Neural cell (in vitro differentiated cells): ENCODE data around the gene SLCO4A1.

Source experiments
- EP300 ChIP-seq: fragments of 450-650 bp; conservative IDR thresholded peaks from 2 replicates; pipeline ENCODE4 v1.6.1; 2014; ENCODE audit warnings: antibody characterized with exemption, mild to moderate bottlenecking, moderate library complexity; ENCODE audit not compliant: poor library complexity, severe bottlenecking
- MXI1 ChIP-seq: fragments of 450-650 bp; conservative IDR thresholded peaks from 2 replicates; pipeline ENCODE4 v1.6.1; 2014; ENCODE audit warnings: antibody characterized with exemption, mild to moderate bottlenecking; ENCODE audit not compliant: poor library complexity, severe bottlenecking
- POLR2AphosphoS5 ChIP-seq: IDR thresholded peaks from 2 replicates; pipeline ENCODE4 v1.6.1; 2012
- RAD21 ChIP-seq: fragments of 450-650 bp; conservative IDR thresholded peaks from 2 replicates; pipeline ENCODE4 v1.6.1; 2014; ENCODE audit warnings: antibody characterized with exemption, mild to moderate bottlenecking, moderate library complexity
- SMC3 ChIP-seq: fragments of 450-650 bp; conservative IDR thresholded peaks from 2 replicates; pipeline ENCODE4 v1.6.1; 2014; ENCODE audit warnings: antibody characterized with exemption, mild to moderate bottlenecking, moderate library complexity; ENCODE audit not compliant: poor library complexity
- TAF1 ChIP-seq: IDR thresholded peaks from 2 replicates; pipeline ENCODE4 v1.6.1; 2012; ENCODE audit warnings: low read depth
- TF ChIP-seq, protein P1 (sequence below): fragments of 450-650 bp; IDR thresholded peaks from 2 replicates; pipeline ENCODE4 v1.5.1; 2014; ENCODE audit warnings: antibody characterized with exemption, mild to moderate bottlenecking, moderate library complexity; ENCODE audit not compliant: poor library complexity, severe bottlenecking
- TF ChIP-seq, protein P2 (sequence below): IDR thresholded peaks from 2 replicates; pipeline ENCODE4 v1.6.1; 2012; ENCODE audit warnings: borderline replicate concordance

- TF ChIP-seq, protein P1, sequence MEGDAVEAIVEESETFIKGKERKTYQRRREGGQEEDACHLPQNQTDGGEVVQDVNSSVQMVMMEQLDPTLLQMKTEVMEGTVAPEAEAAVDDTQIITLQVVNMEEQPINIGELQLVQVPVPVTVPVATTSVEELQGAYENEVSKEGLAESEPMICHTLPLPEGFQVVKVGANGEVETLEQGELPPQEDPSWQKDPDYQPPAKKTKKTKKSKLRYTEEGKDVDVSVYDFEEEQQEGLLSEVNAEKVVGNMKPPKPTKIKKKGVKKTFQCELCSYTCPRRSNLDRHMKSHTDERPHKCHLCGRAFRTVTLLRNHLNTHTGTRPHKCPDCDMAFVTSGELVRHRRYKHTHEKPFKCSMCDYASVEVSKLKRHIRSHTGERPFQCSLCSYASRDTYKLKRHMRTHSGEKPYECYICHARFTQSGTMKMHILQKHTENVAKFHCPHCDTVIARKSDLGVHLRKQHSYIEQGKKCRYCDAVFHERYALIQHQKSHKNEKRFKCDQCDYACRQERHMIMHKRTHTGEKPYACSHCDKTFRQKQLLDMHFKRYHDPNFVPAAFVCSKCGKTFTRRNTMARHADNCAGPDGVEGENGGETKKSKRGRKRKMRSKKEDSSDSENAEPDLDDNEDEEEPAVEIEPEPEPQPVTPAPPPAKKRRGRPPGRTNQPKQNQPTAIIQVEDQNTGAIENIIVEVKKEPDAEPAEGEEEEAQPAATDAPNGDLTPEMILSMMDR: no peak
- TF ChIP-seq POLR2AphosphoS5 (no peak), RAD21 (no peak), EP300 (no peak), TAF1 (no peak), MXI1 (no peak), SMC3 (no peak)
- TF ChIP-seq, protein P2, sequence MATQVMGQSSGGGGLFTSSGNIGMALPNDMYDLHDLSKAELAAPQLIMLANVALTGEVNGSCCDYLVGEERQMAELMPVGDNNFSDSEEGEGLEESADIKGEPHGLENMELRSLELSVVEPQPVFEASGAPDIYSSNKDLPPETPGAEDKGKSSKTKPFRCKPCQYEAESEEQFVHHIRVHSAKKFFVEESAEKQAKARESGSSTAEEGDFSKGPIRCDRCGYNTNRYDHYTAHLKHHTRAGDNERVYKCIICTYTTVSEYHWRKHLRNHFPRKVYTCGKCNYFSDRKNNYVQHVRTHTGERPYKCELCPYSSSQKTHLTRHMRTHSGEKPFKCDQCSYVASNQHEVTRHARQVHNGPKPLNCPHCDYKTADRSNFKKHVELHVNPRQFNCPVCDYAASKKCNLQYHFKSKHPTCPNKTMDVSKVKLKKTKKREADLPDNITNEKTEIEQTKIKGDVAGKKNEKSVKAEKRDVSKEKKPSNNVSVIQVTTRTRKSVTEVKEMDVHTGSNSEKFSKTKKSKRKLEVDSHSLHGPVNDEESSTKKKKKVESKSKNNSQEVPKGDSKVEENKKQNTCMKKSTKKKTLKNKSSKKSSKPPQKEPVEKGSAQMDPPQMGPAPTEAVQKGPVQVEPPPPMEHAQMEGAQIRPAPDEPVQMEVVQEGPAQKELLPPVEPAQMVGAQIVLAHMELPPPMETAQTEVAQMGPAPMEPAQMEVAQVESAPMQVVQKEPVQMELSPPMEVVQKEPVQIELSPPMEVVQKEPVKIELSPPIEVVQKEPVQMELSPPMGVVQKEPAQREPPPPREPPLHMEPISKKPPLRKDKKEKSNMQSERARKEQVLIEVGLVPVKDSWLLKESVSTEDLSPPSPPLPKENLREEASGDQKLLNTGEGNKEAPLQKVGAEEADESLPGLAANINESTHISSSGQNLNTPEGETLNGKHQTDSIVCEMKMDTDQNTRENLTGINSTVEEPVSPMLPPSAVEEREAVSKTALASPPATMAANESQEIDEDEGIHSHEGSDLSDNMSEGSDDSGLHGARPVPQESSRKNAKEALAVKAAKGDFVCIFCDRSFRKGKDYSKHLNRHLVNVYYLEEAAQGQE: no peak
Observed at GRCh38 chr20:62657589-62657942, 15.3 kb downstream of the SLCO4A1 start.
